Heart right ventricle (tissue), 16 donors: ENCODE data around the gene IL17RA. TPM values are rescaled to one million over a fixed set of nuclear protein-coding genes. Genes with fewer than 3 reads are reported as not detected.

Experiments
- ATAC-seq, 8 donors: fragments of 200-7000 bp; cut with Tn5 transposase; one replicate each; pipeline ENCODE4 v1.9.1; 2020; ENCODE audit warnings: mild to moderate bottlenecking in 8 of 8, moderate library complexity in 8 of 8, moderate number of reproducible peaks in 1 of 8
- DNase-seq, 2 donors: peaks; one replicate each; pipeline ENCODE4 v3.0.0-alpha.2; 2020
- H3K27ac ChIP-seq, 10 donors: fragments of 200-600 bp; sonication (generic) in 2 of 10; one replicate each; pipeline versions ENCODE4 v1.5.0 to v1.8.0; 2020 to 2022; ENCODE audit warnings: mild to moderate bottlenecking in 3 of 10
- H3K27me3 ChIP-seq, 7 donors: fragments of 200-600 bp; one replicate each; pipeline ENCODE4 v1.8.0; 2021 to 2022; ENCODE audit warnings: mild to moderate bottlenecking in 2 of 7
- H3K36me3 ChIP-seq, 9 donors: fragments of 200-600 bp; sonication (generic) in 1 of 9; one replicate each; pipeline versions ENCODE4 v1.5.0 to v1.8.0; 2020 to 2022; ENCODE audit warnings: mild to moderate bottlenecking in 2 of 9
- H3K4me1 ChIP-seq, 9 donors: fragments of 200-600 bp; sonication (generic) in 1 of 9; one replicate each; pipeline versions ENCODE4 v1.5.0 to v1.8.0; 2020 to 2022; ENCODE audit warnings: mild to moderate bottlenecking in 4 of 9
- H3K4me3 ChIP-seq, 10 donors: fragments of 200-600 bp; sonication (generic) in 2 of 10; one replicate each; pipeline versions ENCODE4 v1.5.0 to v1.8.0; 2020 to 2022; ENCODE audit warnings: mild to moderate bottlenecking in 7 of 10, moderate library complexity in 2 of 10
- H3K9me3 ChIP-seq, 11 donors: fragments of 200-600 bp in 10 of 11; sonication (generic) in 2 of 11; one replicate each; pipeline versions ENCODE4 v1.5.0 to v1.8.0; 2013 to 2022; ENCODE audit warnings: mild to moderate bottlenecking in 2 of 11, control low read depth in 1 of 11, moderate library complexity in 1 of 11
- WGBS, 2 donors: extraction: QIAGEN DNeasy Blood & Tissue Kit; methylation state at CpG; one replicate each; pipeline ENCODE4 v1.1.7; 2013; ENCODE audit warnings: inconsistent platforms in 1 of 2; 5-methylcytosine and 5-hydroxymethylcytosine counted together
- intact Hi-C, 10 donors: fragments of 100-400 bp; cut with DNase I; formaldehyde crosslinking; loops; one replicate each; pipeline versions ENCODE4 v1.11.1 to v1.14.2; 2022
- polyA plus RNA-seq, 2 donors: library from polyadenylated mRNA; stranded (reverse); fragments of 200-250 nt; gene quantifications; one replicate each; pipeline ENCODE4 v1.2.3, GENCODE V29; 2013
- total RNA-seq, 10 donors: library from RNA; stranded (reverse); fragmentation: NEBNext Ultra II Directional in 3 of 10; extraction: Animal tissue kit (Norgen Biotek cat#: 25700) in 3 of 10; gene quantifications; one replicate each; pipeline versions ENCODE4 v1.2.1 to v1.2.4, GENCODE V29; 2021 to 2023
- TF ChIP-seq, protein P1 (sequence below), 9 donors: fragments of 200-600 bp; sonication (generic) in 2 of 9; IDR thresholded peaks; one replicate each; pipeline versions ENCODE4 v1.5.0 to v1.8.0; 2021 to 2022; ENCODE audit warnings: antibody characterized with exemption in 9 of 9, mild to moderate bottlenecking in 5 of 9, moderate library complexity in 1 of 9
- donor health status: Arrhythmogenic right ventricular cardiomyopathy.
- donor health status: ischemic (EF 13 %, LVEDD 7.1; RV severe dilation, severe dysfunction).
- donor health status: healthy with polysubstance abuse.
- donor health status: DM: no; HTN: yes; CAD: no.
- donor health status: DM: no; HTN: no; CAD: no.
- donor health status: ischemic (EF 25% LVEDD 6.9; RV normal size, moderate dysfunction).
- donor health status: ischemic (EF 25% LVEDD 5.7; RV mildly dilated, moderate dysfunction).
- donor health status: healthy.
- donor health status: DM: yes; HTN: yes; CAD: no.
- donor health status: Ischemic cardiomyopathy.
- donor health status: ischemic (EF 35%, LVEDD 5.7; RV mildly dilated, moderate dysfunction).
- donor health status: nonischemic (EF 11% LVEDD 7.7; RV severe dilation, severe dysfunction).
- donor health status: DM: yes; HTN: yes; CAD: no.
- donor health status: PGD.
- donor health status: ischemic (EF 29% LVEDD 5.4; RV normal size, mild dysfunction).
- donor health status: nonischemic (EF 23%, LVEDD 6.1; RV moderate dilation, normal function).

The IL17RA gene
- total and polyA plus RNA-seq, 12 donors = 4.0 to 15.9 (median 5.4) TPM

- no peak for ATAC-seq
- Histone ChIP-seq H3K4me3 (no peak overlapping the region), H3K9me3 (no peaks in the 10 kb centered on the region), H3K36me3 (no peaks in the 10 kb centered on the region), H3K27ac (no peak overlapping the region), H3K4me1 (peaks cover 6 to 34% (median 19%) of the 10 kb centered on the region in 9 donors), H3K27me3 (no peaks in the 10 kb centered on the region)
- intact Hi-C loops = loop anchor here in 3 of 10 donors (10.0 kb wide), 3 partner anchors 48 to 332 kb away; partner anchors contain the start of gene IL17RA (in 2 of the 3)
- DNase-seq = no peak
- 81 to 93% methylated on average over 8 of the region's 8 CpGs for WGBS, 2 donors
- TF ChIP-seq, protein P1, sequence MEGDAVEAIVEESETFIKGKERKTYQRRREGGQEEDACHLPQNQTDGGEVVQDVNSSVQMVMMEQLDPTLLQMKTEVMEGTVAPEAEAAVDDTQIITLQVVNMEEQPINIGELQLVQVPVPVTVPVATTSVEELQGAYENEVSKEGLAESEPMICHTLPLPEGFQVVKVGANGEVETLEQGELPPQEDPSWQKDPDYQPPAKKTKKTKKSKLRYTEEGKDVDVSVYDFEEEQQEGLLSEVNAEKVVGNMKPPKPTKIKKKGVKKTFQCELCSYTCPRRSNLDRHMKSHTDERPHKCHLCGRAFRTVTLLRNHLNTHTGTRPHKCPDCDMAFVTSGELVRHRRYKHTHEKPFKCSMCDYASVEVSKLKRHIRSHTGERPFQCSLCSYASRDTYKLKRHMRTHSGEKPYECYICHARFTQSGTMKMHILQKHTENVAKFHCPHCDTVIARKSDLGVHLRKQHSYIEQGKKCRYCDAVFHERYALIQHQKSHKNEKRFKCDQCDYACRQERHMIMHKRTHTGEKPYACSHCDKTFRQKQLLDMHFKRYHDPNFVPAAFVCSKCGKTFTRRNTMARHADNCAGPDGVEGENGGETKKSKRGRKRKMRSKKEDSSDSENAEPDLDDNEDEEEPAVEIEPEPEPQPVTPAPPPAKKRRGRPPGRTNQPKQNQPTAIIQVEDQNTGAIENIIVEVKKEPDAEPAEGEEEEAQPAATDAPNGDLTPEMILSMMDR (IDR thresholded peaks at IDR 0.05) = no peak
Measured at GRCh38 chr22:17162731-17163130, 77.9 kb downstream of the IL17RA start.

- no peaks in the 10 kb centered on the region for H3K27me3 ChIP-seq
- intact Hi-C loops = loop anchor here in 7 of 10 donors (5.0 to 10.0 kb wide), 6 partner anchors 42 to 330 kb away; partner anchors contain the start of genes IL17RA (in 4 of the 7) and TMEM121B (in 1 of the 7)
- H3K36me3 ChIP-seq = no peaks in the 10 kb centered on the region
- no peak for ATAC-seq
- no peaks in the 10 kb centered on the region for H3K9me3 ChIP-seq
- H3K27ac ChIP-seq = no peak overlapping the region
- no peak for DNase-seq
- TF ChIP-seq, protein P1 (IDR thresholded peaks at IDR 0.05) = peak in 1 of 9 donors; percentile 15
- 82 to 90% methylated on average over 3 of the region's 3 CpGs for WGBS, 2 donors
- peaks cover 4 to 27% (median 11%) of the 10 kb centered on the region in 9 donors for H3K4me1 ChIP-seq
- no peak overlapping the region for H3K4me3 ChIP-seq
Measured at GRCh38 chr22:17164392-17165024, 79.7 kb downstream of the IL17RA start.

Other genes starting within 250 kb of the IL17RA start
- gene GAB4, start 76.8 kb upstream of the IL17RA start, total RNA-seq = not detected
- gene GAB4, start 76.8 kb upstream of the IL17RA start, polyA plus RNA-seq = not detected
- gene TMEM121B, start 36.4 kb downstream of the IL17RA start, total RNA-seq = 1 to 10 TPM; 1.2 to 3.3 (median 1.9) TPM
- gene TMEM121B, start 36.4 kb downstream of the IL17RA start, polyA plus RNA-seq = 1 to 10 TPM in 1 of 2 donors, under 1 TPM in 1; 0.41 to 1.2 TPM
- 10 to 100 TPM; 42.8 to 59.2 (median 50.3) TPM for gene HDHD5, start 74.3 kb downstream of the IL17RA start, total RNA-seq
- 10 to 100 TPM; 23.6 to 60.4 TPM for gene HDHD5, start 74.3 kb downstream of the IL17RA start, polyA plus RNA-seq
- 100 to 1,000 TPM in 3 of 10 donors, 10 to 100 TPM in 7; 18.1 to 126 (median 78.2) TPM for gene ADA2, start 134.4 kb downstream of the IL17RA start, total RNA-seq
- 10 to 100 TPM; 11.0 to 11.8 TPM for gene ADA2, start 134.4 kb downstream of the IL17RA start, polyA plus RNA-seq